NCI-H1105 (cell line): Measurements from ENCODE around the gene LCNL1.
A peak's percentile ranks its signal among the peaks of the same experiment; 100 is the strongest.

ENCODE experiments used
- DNase-seq: peaks from one replicate; lab custom pipeline; 2025; lab: John Stamatoyannopoulos, UW

The LCNL1 gene

DNA sequence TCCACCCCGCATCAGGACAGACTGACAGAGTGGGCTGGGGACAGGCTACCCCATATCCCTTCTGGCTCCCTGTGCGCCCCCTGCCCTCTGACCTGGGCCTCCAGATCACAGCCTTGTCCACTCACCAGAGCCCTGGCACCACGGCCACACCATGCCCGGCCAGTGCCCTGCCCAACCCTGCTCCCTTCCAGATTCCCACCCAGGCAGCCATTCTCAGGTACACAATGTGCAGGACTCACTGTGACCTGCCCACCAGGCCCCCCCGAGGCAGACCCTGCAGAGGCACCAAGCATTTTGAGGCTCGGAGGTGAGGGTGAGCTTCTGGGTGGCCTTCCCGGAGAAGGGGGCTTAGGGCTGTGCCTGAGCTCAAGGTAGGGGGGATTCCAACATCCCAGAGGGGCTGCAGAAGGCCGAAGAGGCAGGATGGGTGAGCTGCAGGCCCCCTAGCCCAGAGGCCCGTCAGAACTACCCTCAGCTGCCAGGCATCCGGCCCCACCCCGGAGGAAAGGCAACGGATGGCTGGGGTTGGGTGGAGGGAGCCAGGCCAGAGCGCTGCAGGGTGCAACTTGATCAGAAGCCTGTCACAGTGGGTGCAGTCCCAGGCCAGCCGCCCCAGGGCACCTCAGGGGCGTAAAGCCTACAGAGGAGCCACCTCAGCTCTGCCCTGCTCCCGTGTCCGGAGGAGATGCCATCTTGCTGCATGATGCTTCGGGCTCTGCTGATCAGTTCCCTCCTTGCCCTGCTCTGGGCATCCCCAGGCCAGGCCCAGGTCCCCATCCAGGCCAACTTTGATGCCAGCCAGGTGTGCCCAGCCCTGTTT, at the start of gene LCNL1:
TSS of gene LCNL1 (plus strand) at position 762 of the 820 bp plus-strand sequence. CDS start 594 bp downstream, outside the sequence.
- no peak for DNase-seq

DNA sequence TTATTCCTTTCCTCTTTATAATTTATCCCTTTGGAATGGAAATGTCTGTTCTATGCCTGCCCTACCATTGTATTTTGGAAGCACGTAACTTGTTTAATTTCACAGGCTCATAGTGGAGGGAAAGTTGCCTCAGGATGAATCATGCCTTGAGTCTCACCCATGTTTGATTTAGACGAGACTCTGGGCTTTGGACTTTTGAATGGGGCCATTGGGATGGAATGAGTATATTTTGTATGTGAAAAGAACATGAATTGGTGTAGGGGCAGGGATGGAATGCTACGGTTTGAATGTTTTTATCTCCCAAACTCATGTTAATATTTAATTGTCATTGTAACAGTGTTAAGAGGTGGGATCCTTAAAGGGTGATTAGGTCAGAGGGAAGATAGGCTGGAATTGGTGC, 48.5 kb upstream of the LCNL1 start:
- no peak for DNase-seq

DNA sequence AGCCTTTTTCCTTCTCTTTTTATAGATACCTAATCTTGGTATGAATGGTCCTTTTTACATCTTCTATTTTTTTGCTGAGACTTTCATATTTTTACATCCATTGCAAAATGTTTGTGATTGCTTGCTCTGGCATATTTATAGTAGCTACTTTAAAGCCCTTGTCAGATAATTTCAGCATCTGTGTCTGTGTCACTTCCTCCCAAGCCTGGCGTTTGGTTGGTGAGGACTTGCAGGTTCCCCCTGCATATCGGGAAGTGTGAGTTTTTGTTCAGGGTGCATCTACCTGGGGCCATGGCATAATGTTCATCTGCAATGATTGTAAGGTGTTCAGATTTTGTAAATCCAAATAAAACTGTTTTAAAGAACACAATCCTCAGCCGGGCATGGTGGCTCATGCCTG, 47.1 kb upstream of the LCNL1 start:
- DNase-seq: no peak

DNA sequence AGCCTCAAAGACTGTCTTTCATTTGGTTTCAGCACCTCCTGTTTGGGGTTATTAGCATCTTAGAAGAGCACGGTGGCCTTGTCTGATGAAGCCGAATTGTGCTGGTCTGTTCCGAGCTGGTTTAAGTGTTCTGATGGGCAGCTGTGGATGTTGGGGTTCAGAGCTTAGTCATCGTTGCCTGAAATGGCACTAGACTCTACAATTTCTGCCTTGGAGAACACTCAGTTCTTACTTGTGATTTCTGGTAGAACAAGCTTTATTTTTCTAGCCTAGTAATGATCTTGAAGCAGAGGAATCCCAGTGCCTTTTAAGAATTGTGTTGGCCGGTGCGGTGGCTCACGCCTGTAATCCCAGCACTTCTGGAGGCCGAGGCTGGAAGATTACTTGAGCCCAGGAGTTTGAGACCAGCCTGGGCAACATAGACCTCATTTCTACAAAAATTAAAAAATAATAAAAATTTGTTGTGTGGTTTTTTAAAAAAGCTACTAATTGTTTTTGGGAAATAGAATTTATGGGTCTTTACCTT, 46.1 kb upstream of the LCNL1 start:
- DNase-seq: no peak

DNA sequence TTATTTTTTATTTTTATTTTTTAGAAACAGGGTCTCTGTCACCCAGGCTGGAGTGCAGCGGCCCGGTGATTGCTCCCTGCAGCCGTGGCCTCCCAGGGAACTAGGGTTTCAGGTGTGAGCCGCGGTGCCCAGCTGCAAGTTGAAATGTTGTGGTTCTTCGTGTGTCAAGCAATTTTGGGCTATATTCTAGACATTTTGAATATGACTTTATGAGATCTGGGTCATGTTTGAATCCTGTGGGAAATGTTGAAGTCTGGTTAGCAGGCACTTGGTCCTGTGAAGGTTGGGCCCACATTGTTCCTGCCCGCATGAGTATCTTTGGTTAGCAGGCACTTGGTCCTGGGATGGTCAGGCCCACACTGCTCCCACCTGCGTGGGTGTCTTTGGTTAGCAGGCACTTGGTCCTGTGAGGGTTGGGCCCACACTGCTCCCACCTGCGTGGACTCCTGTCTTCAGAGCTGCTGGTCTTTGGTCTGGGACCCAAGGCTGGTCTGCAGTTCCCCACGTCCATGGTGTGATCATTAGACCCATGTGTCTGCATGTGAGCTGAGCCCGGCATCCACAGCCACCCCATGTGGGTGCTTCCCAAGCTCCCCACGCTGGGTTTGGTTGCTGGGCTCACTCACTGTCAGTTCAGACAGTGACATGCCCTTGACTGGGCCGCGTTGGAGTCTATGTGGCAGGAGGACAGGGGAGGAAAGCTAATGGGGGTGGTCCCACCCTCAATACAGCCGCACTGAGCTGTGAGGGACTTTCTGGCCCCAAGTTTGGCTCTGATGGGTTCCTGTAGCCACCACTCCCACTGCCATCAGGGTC, 45.4 kb upstream of the LCNL1 start:
- DNase-seq: no peak

DNA sequence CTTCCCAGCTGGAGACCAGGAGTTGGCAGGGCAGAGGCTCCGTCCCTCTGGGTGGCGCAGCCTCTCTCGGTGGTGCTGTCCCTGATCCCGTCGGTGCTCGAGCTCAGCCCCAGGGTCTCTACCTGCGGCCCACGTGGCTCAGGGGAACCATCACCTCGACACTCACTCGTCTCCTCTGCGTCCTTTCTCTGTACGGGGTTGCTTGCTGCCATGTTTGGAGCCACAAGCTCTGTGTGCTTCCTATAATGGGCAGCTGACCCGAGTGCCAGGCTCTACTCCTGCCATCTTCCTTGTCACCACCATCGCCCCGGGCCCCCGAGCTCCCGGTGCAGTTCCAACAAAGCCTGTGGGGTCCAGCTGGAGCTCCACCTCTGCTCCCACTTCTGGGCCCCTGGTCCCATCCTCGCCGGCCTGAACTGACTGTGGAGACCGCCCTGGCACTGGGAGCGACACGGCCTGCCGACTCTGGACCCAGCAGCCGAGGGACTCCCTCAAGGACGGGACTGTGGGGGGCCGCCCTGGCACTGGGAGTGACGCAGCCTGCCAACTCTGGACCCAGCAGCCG, 43.3 kb upstream of the LCNL1 start:
- DNase-seq: no peak

DNA sequence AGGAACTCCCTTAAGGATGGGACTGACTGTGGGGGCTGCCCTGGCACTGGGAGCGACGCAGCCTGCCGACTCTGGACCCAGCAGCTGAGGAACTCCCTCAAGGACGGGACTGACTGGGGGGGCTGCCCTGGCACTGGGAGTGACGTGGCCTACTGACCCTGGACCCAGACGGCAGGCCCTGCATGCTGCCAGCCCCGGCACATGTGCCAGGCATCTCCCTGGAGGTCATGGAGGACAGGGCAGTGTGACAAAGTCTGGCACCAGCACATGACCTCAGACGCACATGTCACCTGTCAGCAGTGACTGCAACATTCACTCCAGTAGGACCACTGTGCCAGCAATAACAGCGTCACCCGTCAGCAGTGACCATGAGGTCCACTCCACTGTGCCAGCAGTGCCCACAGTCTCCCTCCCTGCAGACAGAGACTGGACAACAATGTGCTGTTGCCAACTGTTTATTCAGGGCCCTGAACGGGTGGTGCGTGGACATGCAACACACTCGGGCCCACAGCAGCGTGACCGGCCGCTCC, 42.7 kb upstream of the LCNL1 start:
- DNase-seq: no peak

DNA sequence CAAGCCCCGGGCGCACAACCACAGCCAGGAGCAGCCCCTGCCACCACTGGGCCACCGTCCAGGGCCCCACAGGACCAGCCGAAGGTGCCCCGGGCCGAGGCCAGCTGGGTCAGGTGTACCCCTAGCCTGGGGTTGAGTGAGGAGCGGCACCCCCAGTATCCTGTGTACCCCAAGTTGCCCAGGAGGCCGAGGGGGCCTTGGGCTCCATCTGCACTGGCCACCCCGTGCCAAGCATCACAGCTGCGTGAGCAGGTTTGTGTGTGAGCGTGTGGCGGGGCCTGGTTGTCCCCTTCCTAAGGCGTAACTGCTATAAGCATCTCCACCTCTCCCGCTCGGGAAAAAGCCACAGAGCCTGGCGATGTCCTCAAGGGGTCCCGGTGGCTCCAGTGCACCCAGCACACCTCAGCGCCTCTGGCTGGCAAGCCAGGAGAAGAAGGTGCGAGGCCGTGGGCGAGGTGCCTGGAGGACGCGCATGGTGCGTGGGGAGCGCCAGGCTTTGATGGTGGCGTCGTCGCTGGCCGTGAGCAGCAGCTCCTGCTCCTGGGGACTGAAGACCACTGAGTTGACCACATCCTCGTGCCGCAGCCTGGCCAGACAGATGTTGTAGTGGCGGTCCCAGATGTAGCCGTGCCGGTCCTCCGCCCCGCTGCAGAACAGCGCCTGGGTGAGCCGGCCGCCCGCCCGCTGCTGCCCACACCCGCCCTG, 42.1 kb upstream of the LCNL1 start:
- no peak for DNase-seq

DNA sequence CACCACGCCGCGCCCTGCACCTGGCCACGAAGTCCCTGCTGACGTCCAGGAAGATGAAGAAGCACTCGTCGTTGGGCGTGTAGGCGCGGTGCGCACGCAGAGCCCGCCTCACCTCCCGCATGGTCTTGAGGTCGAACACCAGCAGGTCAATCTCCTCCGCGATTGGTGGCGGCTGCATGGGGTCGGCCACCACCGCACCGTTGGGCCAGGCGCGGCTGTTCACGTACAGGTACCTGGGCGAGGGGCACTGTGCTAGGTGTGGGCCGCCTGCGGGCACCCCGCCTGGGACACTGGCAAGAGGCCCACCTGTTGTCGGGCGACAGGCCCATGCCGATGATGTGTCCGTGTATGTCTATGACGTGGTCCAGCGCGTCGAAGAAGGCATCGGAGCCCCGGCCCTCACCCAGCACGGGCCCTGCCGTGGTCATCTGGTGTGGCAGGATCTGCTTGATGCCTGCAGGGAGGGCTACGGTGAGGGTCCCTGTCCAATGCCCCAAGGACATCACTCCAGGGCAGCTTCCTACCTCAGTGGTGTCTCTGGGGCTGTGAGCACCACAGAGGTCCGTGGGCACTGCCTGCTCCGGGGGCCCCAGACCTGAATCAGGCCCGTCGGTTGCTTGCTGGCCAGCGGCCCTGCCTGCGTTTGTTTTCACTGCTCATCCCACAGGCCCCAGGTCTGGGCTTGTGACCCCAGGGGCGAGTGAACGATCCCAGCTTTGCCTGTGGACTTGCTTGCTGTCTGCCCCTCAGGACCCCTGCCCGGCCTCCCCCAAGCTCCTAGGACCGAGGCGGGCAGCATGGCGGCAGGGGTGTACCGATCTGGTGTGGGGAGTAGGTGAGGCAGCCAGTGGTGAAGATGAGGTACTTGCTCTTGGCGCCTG, 41.3 kb upstream of the LCNL1 start:
- DNase-seq: no peak

DNA sequence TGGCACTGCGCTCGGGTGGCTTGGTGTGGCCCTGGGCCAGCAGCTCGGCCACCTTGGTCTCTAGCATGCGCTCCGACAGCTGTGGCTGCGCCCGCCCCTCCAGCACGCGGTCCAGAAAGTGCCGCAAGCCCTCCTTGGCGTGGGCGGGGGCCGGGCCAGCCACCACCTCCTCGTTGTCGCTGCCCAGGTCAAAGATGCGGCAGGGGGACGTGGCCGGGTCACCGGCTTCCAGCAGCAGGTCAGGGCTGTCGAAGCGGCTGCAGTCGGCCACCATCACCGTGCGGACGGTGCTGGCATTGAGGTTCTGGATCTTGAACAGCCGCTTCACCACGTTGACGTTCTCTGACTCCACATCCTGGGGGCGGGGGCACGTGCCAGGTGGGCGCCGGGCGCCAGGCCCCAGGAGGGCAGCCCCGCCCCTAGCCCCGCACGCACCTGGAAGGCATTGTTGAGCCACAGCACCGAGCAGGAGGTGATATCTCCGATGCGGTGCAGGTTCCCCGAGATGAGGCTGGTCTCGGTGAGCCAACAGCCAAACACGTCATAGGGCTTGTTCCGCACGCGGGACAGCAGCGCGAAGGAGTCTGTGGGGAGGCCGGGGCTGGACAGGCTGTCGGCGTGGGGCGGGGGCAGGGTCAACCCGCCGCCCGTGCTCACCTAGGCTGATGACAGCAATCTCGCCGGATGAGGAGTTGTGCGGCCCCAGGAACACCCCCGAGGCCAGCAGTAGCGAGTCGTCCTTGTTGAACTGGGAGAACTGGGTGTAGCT, 40.5 kb upstream of the LCNL1 start:
- DNase-seq: no peak

DNA sequence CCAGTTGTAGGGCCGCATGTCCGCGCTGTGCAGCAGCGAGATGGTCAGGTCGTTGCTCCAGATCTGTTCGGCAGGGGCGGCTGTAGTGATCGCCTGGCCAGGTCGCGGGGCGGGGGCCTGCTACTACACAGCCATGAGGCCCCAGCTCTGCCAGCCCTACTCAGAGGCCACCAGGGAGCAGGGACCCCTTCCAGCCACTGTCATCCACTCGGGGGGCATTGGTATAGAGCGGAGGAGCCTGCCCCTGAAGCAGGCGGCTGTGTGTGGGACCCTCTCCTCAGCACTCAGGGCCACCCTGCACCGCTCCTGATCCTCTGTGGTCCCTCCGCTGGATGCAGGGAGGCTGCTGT, 39.9 kb upstream of the LCNL1 start:
- DNase-seq: no peak

DNA sequence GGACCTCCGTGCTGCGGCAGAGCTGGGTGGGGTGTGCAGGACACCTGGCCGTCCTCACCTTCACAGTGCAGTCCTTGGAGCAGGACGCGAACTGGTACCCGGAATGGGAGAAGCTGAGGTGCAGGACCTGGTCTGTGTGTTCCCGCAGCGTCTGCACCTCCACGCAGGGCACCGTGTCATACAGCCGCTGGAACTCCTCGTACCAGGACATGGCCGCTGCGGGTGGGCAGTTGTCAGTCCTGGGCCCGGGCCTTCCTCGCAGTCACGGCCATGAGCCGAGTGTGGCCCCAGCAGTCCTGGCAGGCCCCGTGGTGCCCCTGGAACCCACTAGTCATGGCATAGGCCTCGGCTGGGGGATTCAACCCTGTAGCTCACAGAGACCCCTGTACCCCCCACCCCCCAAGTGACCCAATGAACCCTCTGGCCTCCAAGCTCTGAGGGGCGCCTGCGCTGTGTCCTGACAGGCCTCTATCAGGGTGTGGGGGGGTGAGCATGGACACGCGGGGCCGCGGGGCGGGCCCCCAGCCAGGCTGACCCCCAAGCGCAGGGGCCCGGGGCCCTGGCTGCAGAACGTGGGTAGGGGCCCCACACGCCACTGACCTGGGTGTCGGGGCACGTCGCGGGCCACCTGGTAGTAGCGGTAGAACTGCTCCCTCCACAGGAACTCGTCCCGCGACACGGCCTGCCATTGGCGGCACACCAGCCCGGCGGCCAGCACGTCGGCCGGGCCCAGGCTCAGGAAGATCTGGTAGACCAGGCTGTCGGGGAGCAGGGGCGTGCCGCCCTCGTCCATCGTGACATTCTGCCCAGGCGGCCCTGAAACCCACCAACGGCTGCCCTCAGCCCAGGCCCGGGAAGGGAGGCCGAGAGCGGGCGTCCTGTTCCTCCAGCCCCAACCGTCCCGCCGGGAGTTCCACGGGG, 39.2 kb upstream of the LCNL1 start:
- no peak for DNase-seq

DNA sequence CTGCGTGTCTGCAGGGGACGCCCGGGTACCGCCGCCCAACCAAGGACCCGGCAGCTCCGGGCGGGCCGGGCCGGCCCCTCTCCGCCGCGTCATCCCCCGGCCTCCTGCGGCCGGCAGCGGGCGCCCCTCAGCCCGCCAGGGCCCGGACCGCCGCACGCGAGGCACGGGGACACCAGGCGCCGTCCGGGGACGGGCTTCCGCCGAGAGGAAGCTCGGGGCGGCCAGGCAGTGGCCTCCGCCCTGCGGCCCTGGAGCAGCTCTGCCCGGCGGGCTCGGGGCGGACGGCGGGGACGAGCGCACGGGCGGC, 38.6 kb upstream of the LCNL1 start:
- DNase-seq: no peak

DNA sequence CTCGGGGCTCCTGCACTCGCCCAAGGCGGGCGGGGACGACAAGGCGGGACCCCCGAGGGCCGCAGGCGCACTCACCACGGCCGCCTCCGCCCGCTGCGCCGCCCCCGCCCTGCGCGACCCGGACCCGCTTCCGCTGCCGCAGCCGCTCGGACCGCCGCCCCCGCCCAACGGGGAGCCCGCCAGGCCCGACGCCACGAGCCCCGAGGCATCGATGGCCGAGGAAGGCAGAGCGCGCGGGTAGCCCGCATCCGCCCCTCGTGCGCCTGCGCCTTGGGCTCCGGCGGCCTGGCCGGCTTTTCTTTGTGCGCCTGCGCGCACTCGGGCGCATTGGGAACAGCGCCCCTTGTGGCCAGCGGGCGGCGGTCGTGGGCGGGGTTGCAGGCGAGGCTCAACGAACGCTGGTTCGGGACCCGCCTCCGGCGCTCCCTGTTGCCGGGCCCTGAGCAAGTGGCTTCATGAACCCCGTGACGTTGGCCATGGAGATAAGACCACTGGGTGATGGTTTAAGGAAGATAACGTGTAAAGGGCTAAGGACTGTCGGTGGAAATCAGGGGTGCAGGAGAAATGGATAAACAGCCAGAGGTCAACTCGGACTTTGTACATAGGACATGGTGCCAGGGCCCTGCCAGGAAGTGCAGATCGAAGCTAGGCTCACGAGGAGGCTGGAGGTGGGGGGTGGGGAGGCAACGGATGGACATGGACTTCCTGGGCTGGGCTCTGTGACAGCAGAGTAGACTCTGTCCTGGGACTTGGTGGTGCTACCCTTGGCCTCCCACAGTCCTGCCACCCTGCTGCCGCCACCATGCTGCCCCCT, 38.1 kb upstream of the LCNL1 start, which contains the start of the genes C8G and FBXW5:
TSS of gene C8G (plus strand) at position 725 of the 814 bp plus-strand sequence. CDS start at position 803, 78 bp downstream.
TSS of gene FBXW5 (minus strand) at position 220 of the 814 bp plus-strand sequence. CDS start 655 bp downstream, outside the sequence.
- peak; percentile 90 for DNase-seq

DNA sequence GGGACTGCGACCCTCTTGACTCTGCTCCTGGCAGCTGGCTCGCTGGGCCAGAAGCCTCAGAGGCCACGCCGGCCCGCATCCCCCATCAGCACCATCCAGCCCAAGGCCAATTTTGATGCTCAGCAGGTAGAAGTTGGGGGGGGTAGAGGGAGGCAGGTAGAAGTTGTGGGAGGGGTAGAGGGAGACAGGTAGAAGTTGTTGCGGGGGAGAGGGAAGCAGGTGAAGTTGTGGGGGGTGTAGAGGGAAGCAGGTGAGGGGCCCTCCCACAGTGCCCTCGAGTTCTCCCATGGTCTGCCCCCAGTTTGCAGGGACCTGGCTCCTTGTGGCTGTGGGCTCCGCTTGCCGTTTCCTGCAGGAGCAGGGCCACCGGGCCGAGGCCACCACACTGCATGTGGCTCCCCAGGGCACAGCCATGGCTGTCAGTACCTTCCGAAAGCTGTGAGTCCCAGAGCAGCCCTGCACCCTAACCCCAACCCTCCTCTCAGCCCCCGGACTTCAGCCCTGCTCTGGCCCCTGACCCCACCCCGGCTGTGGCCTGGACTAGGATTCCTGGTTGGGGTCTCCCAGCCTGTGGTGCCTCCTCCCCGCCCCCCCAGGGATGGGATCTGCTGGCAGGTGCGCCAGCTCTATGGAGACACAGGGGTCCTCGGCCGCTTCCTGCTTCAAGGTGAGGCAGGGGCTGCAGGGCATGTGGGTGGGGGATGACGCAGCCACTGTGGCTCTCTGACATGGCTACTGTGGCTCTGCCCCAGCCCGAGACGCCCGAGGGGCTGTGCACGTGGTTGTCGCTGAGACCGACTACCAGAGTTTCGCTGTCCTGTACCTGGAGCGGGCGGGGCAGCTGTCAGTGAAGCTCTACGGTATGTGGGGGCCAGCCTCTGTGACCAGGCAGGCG, 37.2 kb upstream of the LCNL1 start:
- DNase-seq: no peak

DNA sequence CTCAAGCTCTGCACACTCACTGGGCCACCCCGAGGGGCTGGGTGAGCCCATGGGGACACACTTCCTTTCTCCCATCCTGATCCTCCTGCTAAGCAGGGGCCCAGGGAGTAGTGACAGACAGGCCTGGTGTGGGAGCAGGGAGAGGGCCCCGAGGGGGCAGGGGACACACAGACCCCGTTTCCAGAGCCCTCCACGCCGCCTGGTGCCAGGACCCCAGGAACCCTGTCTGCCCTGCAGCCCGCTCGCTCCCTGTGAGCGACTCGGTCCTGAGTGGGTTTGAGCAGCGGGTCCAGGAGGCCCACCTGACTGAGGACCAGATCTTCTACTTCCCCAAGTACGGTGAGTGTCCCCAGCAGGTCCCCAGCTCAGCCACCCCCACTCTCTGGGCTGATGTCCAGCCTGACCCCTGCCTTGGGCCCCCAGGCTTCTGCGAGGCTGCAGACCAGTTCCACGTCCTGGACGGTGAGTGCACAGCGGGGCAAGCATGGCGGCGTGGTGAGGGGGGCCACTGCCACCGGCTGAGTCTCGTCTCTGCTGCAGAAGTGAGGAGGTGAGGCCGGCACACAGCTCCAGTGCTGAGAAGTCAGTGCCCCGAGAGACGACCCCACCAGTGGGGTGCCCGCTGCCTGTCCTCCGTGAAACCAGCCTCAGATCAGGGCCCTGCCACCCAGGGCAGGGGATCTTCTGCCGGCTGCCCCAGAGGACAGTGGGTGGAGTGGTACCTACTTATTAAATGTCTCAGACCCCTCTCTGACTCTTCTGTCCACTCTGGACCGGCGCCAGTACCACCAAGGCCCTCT, 36.4 kb upstream of the LCNL1 start:
- no peak for DNase-seq
